G401 (cell line): ENCODE data around the gene PLA2G1B. TPM values are rescaled to one million over a fixed set of nuclear protein-coding genes. Genes with fewer than 3 reads are reported as not detected.

ENCODE experiments used
- DNase-seq: peaks from one replicate; pipeline ENCODE4 v3.0.0-alpha.2; 2015; ENCODE audit warnings: low spot score
- in situ Hi-C: cut with HindIII; loops from 2 replicates; pipeline ENCODE4 v1.10.0; 2016; ENCODE audit warnings: low sequenced_read_pairs, mixed read lengths
- total RNA-seq: library from RNA; depleted of rRNA; stranded (reverse); fragments of >200 nt; shearing (Covaris generic); gene quantifications from 2 replicates; pipeline ENCODE4 v1.2.3, GENCODE V29; 2014; rRNA removed

The PLA2G1B gene
- total RNA-seq, 1 experiment from 2014 or later = not detected

DNA sequence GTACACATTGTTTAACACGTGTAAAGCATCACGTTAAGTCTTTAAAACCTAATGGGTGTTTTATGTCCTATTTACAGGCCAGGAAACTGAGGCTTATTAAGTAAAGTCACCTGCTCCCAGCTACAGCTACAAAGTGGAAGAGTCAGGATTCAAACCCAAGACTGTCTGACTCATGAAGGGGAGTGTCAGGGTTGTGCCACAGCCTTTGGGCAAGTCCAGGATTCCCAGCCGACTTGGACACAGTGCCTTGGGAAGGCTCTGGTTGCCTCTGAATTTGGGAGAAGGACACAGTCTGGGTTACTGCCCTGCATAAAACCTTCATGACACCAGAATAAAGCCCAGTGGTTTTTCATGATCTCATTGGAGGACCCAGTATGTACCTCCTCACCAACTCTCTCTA, 43.2 kb downstream of the PLA2G1B start:
- in situ Hi-C loops = no loop called here
- DNase-seq = no peak

DNA sequence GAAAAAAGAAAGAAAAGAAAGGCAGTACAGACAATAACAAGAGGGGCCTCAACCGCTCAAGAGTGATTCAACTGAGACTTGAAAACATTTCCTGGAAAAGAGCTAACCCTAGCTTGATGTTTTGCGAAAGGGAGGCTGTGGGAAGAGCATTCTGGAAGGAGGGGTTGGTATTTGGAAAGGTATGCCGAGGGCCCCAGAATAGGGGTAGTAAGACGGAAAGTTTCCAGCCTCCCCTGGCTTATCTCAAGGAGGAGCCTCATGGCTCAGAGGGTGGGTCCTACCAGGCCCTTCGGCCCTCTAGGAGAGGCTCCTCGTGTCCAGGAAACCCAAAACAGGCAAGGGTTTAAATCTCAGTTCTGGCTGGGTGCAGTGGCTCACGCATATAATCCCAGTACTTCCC, 44.3 kb downstream of the PLA2G1B start:
- in situ Hi-C loops = no loop called here
- DNase-seq = no peak

DNA sequence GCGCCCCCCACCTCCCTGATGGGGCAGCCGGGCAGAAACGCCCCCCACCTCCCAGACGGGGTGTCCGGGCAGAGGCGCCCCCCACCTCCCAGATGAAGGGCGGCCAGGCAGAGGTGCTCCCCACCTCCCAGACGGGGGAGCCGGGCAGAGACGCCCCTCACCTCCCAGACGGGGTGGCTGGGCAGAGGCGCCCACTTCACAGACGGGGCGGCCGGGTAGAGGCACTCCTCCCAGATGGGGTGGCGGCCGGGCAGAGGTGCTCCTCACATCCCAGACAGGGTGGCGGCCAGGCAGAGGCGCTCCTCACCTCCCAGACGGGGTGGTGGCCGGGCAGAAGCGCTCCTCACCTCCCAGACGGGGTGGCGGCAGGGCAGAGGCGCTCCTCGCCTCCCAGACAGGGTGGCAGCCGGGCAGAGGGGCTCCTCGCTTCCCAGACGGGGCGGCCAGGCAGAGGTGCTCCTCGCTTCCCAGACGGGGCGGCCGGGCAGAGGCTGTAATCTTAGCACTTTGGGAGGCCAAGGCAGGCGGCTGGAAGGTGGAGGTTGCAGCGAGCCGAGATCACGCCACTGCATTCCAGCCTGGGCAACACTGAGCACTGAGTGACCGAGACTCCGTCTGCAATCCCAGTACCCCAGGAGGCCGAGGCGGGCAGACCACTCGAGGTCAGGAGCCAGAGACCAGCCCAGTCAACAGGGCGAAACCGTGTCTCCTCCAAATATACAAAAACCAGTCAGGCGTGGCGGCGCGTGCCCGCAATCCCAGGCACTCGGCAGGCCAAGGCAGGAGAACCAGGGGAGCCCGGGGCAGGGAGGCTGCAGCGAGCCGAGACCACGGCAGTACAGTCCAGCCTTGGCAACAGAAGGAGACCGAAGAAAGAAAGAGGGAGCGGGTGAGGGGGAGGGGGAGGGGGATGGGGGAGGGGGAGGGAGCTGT, 49.2 kb downstream of the PLA2G1B start:
- no peak for DNase-seq
- in situ Hi-C loops = no loop called here

- in situ Hi-C loops = no loop called here
- DNase-seq = no peak
Measured at GRCh38 chr12:120276734-120277133, 50.8 kb downstream of the PLA2G1B start.

Other genes with a start within 250 kb of the PLA2G1B start
- gene RAB35, start 211.0 kb downstream of the PLA2G1B start, total RNA-seq = 50.1 and 52.7 TPM in 2 replicates
- gene GCN1, start 133.1 kb downstream of the PLA2G1B start, total RNA-seq = 65.2 and 79.0 TPM in 2 replicates
- 6,017 and 6,466 TPM in 2 replicates for gene RPLP0, start 126.7 kb downstream of the PLA2G1B start, total RNA-seq
- gene PXN, start 62.0 kb downstream of the PLA2G1B start, total RNA-seq = 18.8 and 24.5 TPM in 2 replicates
- not detected in 2 replicates for gene RNU4-2, start 35.9 kb downstream of the PLA2G1B start, total RNA-seq
- not detected in 2 replicates for gene RNU4-1, start 34.5 kb downstream of the PLA2G1B start, total RNA-seq
- 2.9 and 4.6 TPM in 2 replicates for gene SIRT4, start 25.5 kb downstream of the PLA2G1B start, total RNA-seq
- 6.3 and 24.6 TPM in 2 replicates for gene MSI1, start 41.4 kb upstream of the PLA2G1B start, total RNA-seq
- 487 and 568 TPM in 2 replicates for gene COX6A1, start 110.3 kb upstream of the PLA2G1B start, total RNA-seq
- gene TRIAP1, start 118.6 kb upstream of the PLA2G1B start, total RNA-seq = 90.3 and 118 TPM in 2 replicates
- 34.3 and 42.3 TPM in 2 replicates for gene GATC, start 118.7 kb upstream of the PLA2G1B start, total RNA-seq
- 338 and 491 TPM in 2 replicates for gene SRSF9, start 142.0 kb upstream of the PLA2G1B start, total RNA-seq
- gene DYNLL1, start 168.3 kb upstream of the PLA2G1B start, total RNA-seq = 541 and 568 TPM in 2 replicates
- 34.3 and 45.5 TPM in 2 replicates for gene COQ5, start 201.4 kb upstream of the PLA2G1B start, total RNA-seq
- 83.7 and 115 TPM in 2 replicates for gene RNF10, start 206.6 kb upstream of the PLA2G1B start, total RNA-seq